RWPE1 (cell line): ENCODE results near the gene CNNM4.

Experiments
- CTCF ChIA-PET: fragments of 350-600 bp; sonication (Branson Sonifier 250); formaldehyde crosslinking; extraction: SDS; loops from one replicate; lab custom pipeline; 2021; lab: Yijun Ruan, JAX
- POLR2A ChIA-PET: fragments of 400-600 bp; formaldehyde crosslinking; extraction: SDS; loops from one replicate; lab custom pipeline; 2020; ENCODE audit warnings: antibody characterized with exemption; ENCODE audit not compliant: low non-redundant PET; lab: Yijun Ruan, JAX
- DNase-seq: peaks from one replicate; pipeline ENCODE4 v3.0.0; 2012; ENCODE audit warnings: low spot score
- H3K27ac ChIP-seq: fragments of 450-650 bp; 2 replicates; pipeline ENCODE4 v1.5.1; 2017
- TF ChIP-seq, protein P1 (sequence below): fragments of 450-650 bp; conservative IDR thresholded peaks from 2 replicates; pipeline ENCODE4 v1.5.1; 2017; ENCODE audit warnings: low read depth, mild to moderate bottlenecking

Gene CNNM4

GRCh38 chr2:96729748-96730147 is 31.0 kb upstream of the CNNM4 start:
- POLR2A ChIA-PET: no interaction called here
- CTCF ChIA-PET: interaction anchor here (1.0 kb wide), 1 partner anchor 70 kb away, joined by 3 read pairs; no protein-coding TSS in a partner anchor
- TF ChIP-seq, protein P1, sequence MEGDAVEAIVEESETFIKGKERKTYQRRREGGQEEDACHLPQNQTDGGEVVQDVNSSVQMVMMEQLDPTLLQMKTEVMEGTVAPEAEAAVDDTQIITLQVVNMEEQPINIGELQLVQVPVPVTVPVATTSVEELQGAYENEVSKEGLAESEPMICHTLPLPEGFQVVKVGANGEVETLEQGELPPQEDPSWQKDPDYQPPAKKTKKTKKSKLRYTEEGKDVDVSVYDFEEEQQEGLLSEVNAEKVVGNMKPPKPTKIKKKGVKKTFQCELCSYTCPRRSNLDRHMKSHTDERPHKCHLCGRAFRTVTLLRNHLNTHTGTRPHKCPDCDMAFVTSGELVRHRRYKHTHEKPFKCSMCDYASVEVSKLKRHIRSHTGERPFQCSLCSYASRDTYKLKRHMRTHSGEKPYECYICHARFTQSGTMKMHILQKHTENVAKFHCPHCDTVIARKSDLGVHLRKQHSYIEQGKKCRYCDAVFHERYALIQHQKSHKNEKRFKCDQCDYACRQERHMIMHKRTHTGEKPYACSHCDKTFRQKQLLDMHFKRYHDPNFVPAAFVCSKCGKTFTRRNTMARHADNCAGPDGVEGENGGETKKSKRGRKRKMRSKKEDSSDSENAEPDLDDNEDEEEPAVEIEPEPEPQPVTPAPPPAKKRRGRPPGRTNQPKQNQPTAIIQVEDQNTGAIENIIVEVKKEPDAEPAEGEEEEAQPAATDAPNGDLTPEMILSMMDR: no peak
- H3K27ac ChIP-seq: peak overlapping the region; percentile 45; the same call in 1 of the 2 replicates
- no peak for DNase-seq

- H3K27ac ChIP-seq: peak overlapping the region; percentile 60
- DNase-seq: peak; percentile 43
- TF ChIP-seq, protein P1: no peak
- ChIA-PET POLR2A (no interaction called here), CTCF (no interaction called here)
These were observed 30.5 kb upstream of the CNNM4 start for GRCh38 chr2:96730212-96730611.

GRCh38 chr2:96733931-96734330 is 26.8 kb upstream of the CNNM4 start:
- H3K27ac ChIP-seq: no peak overlapping the region
- ChIA-PET POLR2A (interaction anchor here (0.6 kb wide), 1 partner anchor 80 kb away, joined by 4 read pairs; no protein-coding TSS in a partner anchor), CTCF (interaction anchor here (0.5 kb wide), 1 partner anchor 218 kb away, joined by 3 read pairs; no protein-coding TSS in a partner anchor)
- TF ChIP-seq, protein P1: no peak
- no peak for DNase-seq

DNA sequence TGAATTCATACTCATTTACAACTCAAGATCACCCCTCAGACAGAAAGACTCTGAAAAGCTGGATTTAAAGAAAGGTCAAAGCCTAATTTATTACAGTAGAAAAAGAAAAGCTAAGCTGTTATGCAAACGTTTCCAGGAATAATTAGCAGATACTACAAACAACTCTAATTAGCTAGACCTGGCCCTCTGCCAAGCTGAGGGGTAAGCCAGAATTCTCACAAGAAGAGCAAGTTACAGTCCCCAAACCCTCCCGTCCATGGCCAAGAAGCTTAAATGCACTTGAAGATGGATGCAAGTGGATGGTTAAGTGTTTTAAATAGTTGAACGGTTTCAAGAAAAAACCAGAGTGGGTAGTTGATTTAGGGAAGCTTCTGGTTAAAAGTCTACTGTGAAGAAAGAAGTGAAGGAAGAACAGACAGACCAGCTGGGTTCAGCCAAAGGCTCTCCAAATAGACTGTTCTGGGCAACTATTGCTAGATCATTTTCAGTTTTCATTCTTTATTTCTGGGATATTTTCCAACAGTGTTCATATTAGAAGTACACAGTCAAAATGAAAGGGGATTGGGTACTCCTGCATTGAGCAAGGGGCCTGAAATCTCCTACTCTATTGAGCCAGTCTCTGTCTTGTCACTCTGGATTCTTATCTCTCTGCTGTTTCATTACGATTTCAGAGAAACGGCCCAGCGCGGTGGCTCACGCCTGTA is 25.7 kb upstream of the CNNM4 start:
- no peak for DNase-seq
- no peak overlapping the region for H3K27ac ChIP-seq
- ChIA-PET POLR2A (no interaction called here), CTCF (no interaction called here)
- TF ChIP-seq, protein P1: no peak

DNA sequence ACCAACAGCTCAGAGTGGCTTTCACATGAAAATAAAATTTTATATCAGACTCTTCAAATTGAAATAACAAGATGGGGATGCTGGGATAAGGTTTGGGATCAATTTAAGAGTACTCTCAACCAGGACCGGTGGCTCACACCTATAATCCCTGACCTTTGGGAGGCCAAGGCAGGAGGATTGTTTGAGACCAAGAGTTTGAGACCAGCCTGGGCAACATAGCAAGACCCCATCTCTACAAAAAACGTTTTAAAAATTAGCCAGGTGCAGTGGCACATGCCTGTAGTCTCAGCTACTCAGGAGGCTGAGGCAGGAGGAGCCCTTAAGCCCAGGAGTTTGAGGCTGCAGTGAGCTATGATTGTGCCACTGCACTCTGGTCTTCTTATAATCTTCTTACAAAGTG is 23.5 kb upstream of the CNNM4 start:
- DNase-seq: no peak
- TF ChIP-seq, protein P1: no peak
- no peak overlapping the region for H3K27ac ChIP-seq
- ChIA-PET POLR2A (no interaction called here), CTCF (interaction anchor here (0.6 kb wide), 1 partner anchor 42 kb away, joined by 3 read pairs; no protein-coding TSS in a partner anchor)

DNA sequence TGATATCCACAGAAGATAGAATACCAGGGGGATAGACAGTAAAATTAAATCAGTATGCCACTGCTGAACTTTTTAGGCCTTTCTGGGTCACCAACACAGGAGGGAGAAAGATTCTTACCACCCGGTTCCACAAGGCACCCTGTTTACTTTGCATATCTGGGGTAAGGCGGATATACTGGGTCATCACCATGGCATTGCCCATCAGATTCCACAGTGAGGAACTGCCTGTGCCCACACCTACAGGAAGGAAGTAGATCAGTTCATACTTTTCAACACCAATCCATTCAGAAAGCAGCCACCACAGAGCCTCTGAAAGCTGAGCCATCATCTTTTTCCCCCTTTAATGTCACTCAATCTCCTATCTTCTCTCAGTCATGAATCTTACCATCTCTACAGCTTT is 22.9 kb upstream of the CNNM4 start:
- CTCF ChIA-PET: interaction anchor here (0.5 kb wide), 1 partner anchor 120 kb away, joined by 6 read pairs; no protein-coding TSS in a partner anchor
- POLR2A ChIA-PET: no interaction called here

More for the DNA sequence above, 22.9 kb upstream of the CNNM4 start:
- DNase-seq: no peak
- TF ChIP-seq, protein P1: no peak
- H3K27ac ChIP-seq: no peak overlapping the region
